ENCODE data around the gene TCF7L1.

TCF7L1 gene

DNA sequence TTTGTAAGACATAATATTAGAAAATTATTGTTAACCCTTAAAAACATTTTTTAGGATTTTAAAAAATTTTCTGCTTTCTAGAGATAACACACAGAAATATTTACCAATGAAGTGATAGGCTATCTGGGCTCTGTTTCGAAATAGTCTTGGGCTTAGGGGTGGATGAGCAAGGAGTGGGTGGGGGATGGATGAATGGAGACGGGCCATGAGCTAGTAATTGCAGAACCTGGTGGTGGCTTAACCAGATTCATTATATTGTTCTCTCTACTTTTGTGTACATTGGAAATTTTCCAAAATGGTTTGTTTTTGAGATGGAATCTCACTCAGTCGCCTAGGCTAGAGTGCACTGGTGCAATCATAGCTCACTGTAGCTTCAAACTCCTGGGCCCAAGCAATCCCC lies 89.6 kb downstream of the TCF7L1 start:
- no peak for DNase-seq (ENCODE audit: low spot score)
- in situ Hi-C loops (cut with MboI; ENCODE audit: low pct_unique_long_range_greater_than_20kb, low sequenced_read_pairs, unreplicated experiment), result no loop called here
- TF ChIP-seq, protein P1, sequence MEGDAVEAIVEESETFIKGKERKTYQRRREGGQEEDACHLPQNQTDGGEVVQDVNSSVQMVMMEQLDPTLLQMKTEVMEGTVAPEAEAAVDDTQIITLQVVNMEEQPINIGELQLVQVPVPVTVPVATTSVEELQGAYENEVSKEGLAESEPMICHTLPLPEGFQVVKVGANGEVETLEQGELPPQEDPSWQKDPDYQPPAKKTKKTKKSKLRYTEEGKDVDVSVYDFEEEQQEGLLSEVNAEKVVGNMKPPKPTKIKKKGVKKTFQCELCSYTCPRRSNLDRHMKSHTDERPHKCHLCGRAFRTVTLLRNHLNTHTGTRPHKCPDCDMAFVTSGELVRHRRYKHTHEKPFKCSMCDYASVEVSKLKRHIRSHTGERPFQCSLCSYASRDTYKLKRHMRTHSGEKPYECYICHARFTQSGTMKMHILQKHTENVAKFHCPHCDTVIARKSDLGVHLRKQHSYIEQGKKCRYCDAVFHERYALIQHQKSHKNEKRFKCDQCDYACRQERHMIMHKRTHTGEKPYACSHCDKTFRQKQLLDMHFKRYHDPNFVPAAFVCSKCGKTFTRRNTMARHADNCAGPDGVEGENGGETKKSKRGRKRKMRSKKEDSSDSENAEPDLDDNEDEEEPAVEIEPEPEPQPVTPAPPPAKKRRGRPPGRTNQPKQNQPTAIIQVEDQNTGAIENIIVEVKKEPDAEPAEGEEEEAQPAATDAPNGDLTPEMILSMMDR (IDR thresholded peaks at IDR 0.05; ENCODE audit: extremely low read depth, insufficient read depth, missing control alignments), result no peak

- TF ChIP-seq, protein P1 (IDR thresholded peaks at IDR 0.05; ENCODE audit: extremely low read depth, insufficient read depth, missing control alignments), result no peak
- DNase-seq (ENCODE audit: low spot score), result no peak
- in situ Hi-C loops (cut with MboI; ENCODE audit: low pct_unique_long_range_greater_than_20kb, low sequenced_read_pairs, unreplicated experiment), result no loop called here
Observed at GRCh38 chr2:85226783-85227182, 93.6 kb downstream of the TCF7L1 start.

DNA sequence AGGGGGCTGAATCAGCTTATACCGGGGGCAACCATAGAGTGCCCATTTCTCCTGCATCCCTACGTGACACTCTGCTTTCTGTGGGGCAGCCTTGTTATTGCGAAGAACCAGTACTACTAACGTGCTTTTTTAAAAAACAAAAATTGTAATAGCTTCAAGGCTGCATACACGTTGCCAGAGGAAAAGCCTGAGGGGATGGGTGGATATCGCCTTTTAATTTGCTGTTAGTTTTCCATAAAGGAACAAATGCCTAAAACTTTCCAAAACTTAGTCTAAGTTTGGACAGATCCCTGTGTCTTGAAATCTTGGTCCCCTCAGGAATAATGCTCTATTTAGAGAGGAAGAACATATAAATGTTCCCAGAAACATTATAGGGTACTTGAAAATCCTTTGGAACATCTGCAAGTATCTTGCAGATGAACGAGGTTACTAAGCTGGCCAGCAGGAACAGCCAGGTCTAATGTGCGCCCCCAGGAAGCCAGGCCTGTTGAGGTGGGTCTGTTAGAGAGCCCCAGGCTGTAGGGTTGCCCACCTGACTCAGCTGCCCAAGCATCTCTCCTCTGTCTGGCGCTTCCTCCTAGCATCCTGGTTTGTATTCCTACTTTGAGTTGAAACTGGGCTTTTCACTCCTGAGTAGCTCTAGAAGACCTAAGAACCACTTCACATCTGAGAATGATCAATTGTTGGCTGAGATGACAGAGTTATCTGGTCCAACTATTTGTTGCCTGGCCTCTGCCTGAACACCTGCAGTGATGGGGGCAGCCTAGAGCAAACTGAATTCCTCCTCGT lies 97.7 kb downstream of the TCF7L1 start:
- TF ChIP-seq, protein P1 (IDR thresholded peaks at IDR 0.05; ENCODE audit: extremely low read depth, insufficient read depth, missing control alignments), result peak; percentile 30
- in situ Hi-C loops (cut with MboI; ENCODE audit: low pct_unique_long_range_greater_than_20kb, low sequenced_read_pairs, unreplicated experiment), result no loop called here
- no peak for DNase-seq (ENCODE audit: low spot score)

DNA sequence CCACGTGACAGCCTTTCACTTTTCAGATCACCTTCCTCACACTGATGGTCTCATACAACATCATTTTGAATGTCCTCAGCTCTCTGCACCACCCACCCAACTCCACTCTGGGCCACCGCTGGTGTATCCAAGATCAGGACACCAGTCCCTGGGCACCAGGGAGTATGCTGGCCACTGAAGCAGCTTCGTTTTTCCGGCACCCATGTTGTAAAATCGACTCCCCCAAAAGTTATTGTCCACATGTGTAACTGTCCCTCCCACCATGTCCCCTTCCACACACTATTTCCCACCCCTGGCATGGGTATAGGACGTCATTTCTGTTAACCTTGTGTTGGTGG lies 98.2 kb downstream of the TCF7L1 start:
- in situ Hi-C loops (cut with MboI; ENCODE audit: low pct_unique_long_range_greater_than_20kb, low sequenced_read_pairs, unreplicated experiment), result no loop called here
- no peak for DNase-seq (ENCODE audit: low spot score)
- TF ChIP-seq, protein P1 (IDR thresholded peaks at IDR 0.05; ENCODE audit: extremely low read depth, insufficient read depth, missing control alignments), result no peak

DNA sequence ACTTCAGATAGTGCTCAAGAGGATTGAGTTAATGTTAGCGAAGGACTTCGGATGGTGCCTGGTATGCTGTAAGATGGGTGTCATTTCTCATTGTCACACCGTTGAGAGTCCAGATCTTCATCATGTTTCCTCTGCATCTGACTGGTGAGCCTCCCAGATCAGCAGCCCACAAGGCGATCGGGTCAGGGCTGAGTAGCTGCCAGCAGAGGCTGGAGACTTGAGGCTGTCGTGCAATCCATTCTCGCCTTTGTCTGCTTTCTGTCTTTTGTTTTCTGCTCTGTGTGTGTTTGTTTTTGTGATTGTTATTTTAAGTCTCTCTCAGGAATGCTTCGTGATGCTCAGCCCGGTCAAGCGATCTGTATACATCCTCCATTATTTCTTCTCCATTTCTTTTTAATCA lies 98.8 kb downstream of the TCF7L1 start:
- in situ Hi-C loops (cut with MboI; ENCODE audit: low pct_unique_long_range_greater_than_20kb, low sequenced_read_pairs, unreplicated experiment), result no loop called here
- TF ChIP-seq, protein P1 (IDR thresholded peaks at IDR 0.05; ENCODE audit: extremely low read depth, insufficient read depth, missing control alignments), result no peak
- DNase-seq (ENCODE audit: low spot score), result no peak

GRCh38 chr2:85234868-85235267 lies 101.7 kb downstream of the TCF7L1 start:
- DNase-seq (ENCODE audit: low spot score), result no peak
- TF ChIP-seq, protein P1 (IDR thresholded peaks at IDR 0.05; ENCODE audit: extremely low read depth, insufficient read depth, missing control alignments), result no peak
- in situ Hi-C loops (cut with MboI; ENCODE audit: low pct_unique_long_range_greater_than_20kb, low sequenced_read_pairs, unreplicated experiment), result no loop called here
